HG03378 (cell line): ENCODE results near the gene RELT.

Experiments used
- ATAC-seq: cut with Tn5 transposase; IDR thresholded peaks from one replicate; pipeline ENCODE4 v1.9.1; 2021; ENCODE audit warnings: mild to moderate bottlenecking, moderate library complexity; ENCODE audit not compliant: unreplicated experiment

The RELT gene

GRCh38 chr11:73390601-73391565 lies 14.7 kb downstream of the RELT start:
- no peak for ATAC-seq

- ATAC-seq = no peak
These were observed 15.5 kb downstream of the RELT start for GRCh38 chr11:73391665-73392064.

GRCh38 chr11:73392108-73393010 lies 16.2 kb downstream of the RELT start:
- ATAC-seq = no peak

- no peak for ATAC-seq
These were observed 16.8 kb downstream of the RELT start for GRCh38 chr11:73393011-73393380.

GRCh38 chr11:73393479-73394415 lies 17.5 kb downstream of the RELT start:
- ATAC-seq = no peak

GRCh38 chr11:73394416-73395296 lies 18.5 kb downstream of the RELT start:
- no peak for ATAC-seq

- no peak for ATAC-seq
These were observed 19.4 kb downstream of the RELT start for GRCh38 chr11:73395297-73396208.

- ATAC-seq = no peak
These were observed 20.2 kb downstream of the RELT start for GRCh38 chr11:73396251-73396930.

GRCh38 chr11:73396985-73397384 lies 20.8 kb downstream of the RELT start:
- ATAC-seq = no peak

GRCh38 chr11:73397468-73398131 lies 21.4 kb downstream of the RELT start:
- no peak for ATAC-seq

- ATAC-seq = no peak
These were observed 21.9 kb downstream of the RELT start for GRCh38 chr11:73398132-73398526.

- no peak for ATAC-seq
These were observed 22.5 kb downstream of the RELT start for GRCh38 chr11:73398721-73399120.

GRCh38 chr11:73399159-73399590 lies 23.0 kb downstream of the RELT start:
- ATAC-seq = no peak

- no peak for ATAC-seq
These were observed 23.4 kb downstream of the RELT start for GRCh38 chr11:73399636-73400035.

GRCh38 chr11:73400293-73400692 lies 24.1 kb downstream of the RELT start:
- ATAC-seq = no peak

GRCh38 chr11:73401217-73401923 lies 25.2 kb downstream of the RELT start:
- ATAC-seq = no peak
